Measurements from ENCODE around the gene CALCOCO1.

The CALCOCO1 gene

GRCh38 chr12:53748072-53748840 is 21.0 kb upstream of the CALCOCO1 start:
- DNase-seq (ENCODE audit: low spot score in 2 of 2) (no peak), ATAC-seq (replicated peaks; ENCODE audit: extremely low read depth, poor library complexity, severe bottlenecking) (no peak)
- no peaks in the 10 kb centered on the region for H3K9me3 Mint-ChIP-seq
- peaks cover 8% of the 10 kb centered on the region for H3K36me3 Mint-ChIP-seq (ENCODE audit: insufficient read depth)
- no peak overlapping the region for H3K27ac Mint-ChIP-seq (ENCODE audit: low read depth)
- peaks cover 30% of the 10 kb centered on the region for H3K27me3 Mint-ChIP-seq
- H3K4me3 Mint-ChIP-seq, result no peak overlapping the region
- H3K4me1 Mint-ChIP-seq, result peaks cover 12% of the 10 kb centered on the region

GRCh38 chr12:53747095-53747494 is 19.8 kb upstream of the CALCOCO1 start:
- Mint-ChIP-seq H3K4me1 (peaks cover 13% of the 10 kb centered on the region), H3K27ac (ENCODE audit: low read depth) (no peak overlapping the region), H3K4me3 (no peak overlapping the region), H3K27me3 (peaks cover 41% of the 10 kb centered on the region), H3K36me3 (ENCODE audit: insufficient read depth) (peaks cover 8% of the 10 kb centered on the region), H3K9me3 (no peaks in the 10 kb centered on the region)
- no peak for DNase-seq (ENCODE audit: low spot score in 2 of 2)
- ATAC-seq (replicated peaks; ENCODE audit: extremely low read depth, poor library complexity, severe bottlenecking), result no peak

- Mint-ChIP-seq H3K4me3 (no peak overlapping the region), H3K4me1 (peaks cover 13% of the 10 kb centered on the region), H3K9me3 (no peaks in the 10 kb centered on the region), H3K27me3 (peaks cover 42% of the 10 kb centered on the region), H3K36me3 (ENCODE audit: insufficient read depth) (peaks cover 8% of the 10 kb centered on the region), H3K27ac (ENCODE audit: low read depth) (no peak overlapping the region)
- ATAC-seq (replicated peaks; ENCODE audit: extremely low read depth, poor library complexity, severe bottlenecking) (peak; percentile 72), DNase-seq (ENCODE audit: low spot score in 2 of 2) (peak; percentile 75 to 81)
Observed at GRCh38 chr12:53746592-53747092, 19.4 kb upstream of the CALCOCO1 start.

- DNase-seq (ENCODE audit: low spot score in 2 of 2) (no peak), ATAC-seq (replicated peaks; ENCODE audit: extremely low read depth, poor library complexity, severe bottlenecking) (no peak)
- no peaks in the 10 kb centered on the region for H3K9me3 Mint-ChIP-seq
- peaks cover 42% of the 10 kb centered on the region for H3K27me3 Mint-ChIP-seq
- H3K4me1 Mint-ChIP-seq, result peaks cover 9% of the 10 kb centered on the region
- no peak overlapping the region for H3K27ac Mint-ChIP-seq (ENCODE audit: low read depth)
- H3K4me3 Mint-ChIP-seq, result no peak overlapping the region
- peaks cover 8% of the 10 kb centered on the region for H3K36me3 Mint-ChIP-seq (ENCODE audit: insufficient read depth)
Observed at GRCh38 chr12:53744751-53745150, 17.5 kb upstream of the CALCOCO1 start.

- H3K9me3 Mint-ChIP-seq, result no peaks in the 10 kb centered on the region
- H3K27me3 Mint-ChIP-seq, result peaks cover 48% of the 10 kb centered on the region
- H3K36me3 Mint-ChIP-seq (ENCODE audit: insufficient read depth), result peaks cover 8% of the 10 kb centered on the region
- no peak overlapping the region for H3K4me3 Mint-ChIP-seq
- DNase-seq (ENCODE audit: low spot score in 2 of 2) (no peak), ATAC-seq (replicated peaks; ENCODE audit: extremely low read depth, poor library complexity, severe bottlenecking) (no peak)
- peaks cover 14% of the 10 kb centered on the region for H3K4me1 Mint-ChIP-seq
- no peak overlapping the region for H3K27ac Mint-ChIP-seq (ENCODE audit: low read depth)
Observed at GRCh38 chr12:53744130-53744441, 16.8 kb upstream of the CALCOCO1 start.

GRCh38 chr12:53743266-53744129 is 16.2 kb upstream of the CALCOCO1 start:
- Mint-ChIP-seq H3K4me1 (peaks cover 20% of the 10 kb centered on the region), H3K27me3 (peaks cover 54% of the 10 kb centered on the region), H3K36me3 (ENCODE audit: insufficient read depth) (peaks cover 8% of the 10 kb centered on the region), H3K9me3 (no peaks in the 10 kb centered on the region), H3K27ac (ENCODE audit: low read depth) (no peak overlapping the region), H3K4me3 (no peak overlapping the region)
- DNase-seq (ENCODE audit: low spot score in 2 of 2), result peak; percentile 45 to 49
- ATAC-seq (replicated peaks; ENCODE audit: extremely low read depth, poor library complexity, severe bottlenecking), result peak; percentile 53

- Mint-ChIP-seq H3K9me3 (no peaks in the 10 kb centered on the region), H3K27ac (ENCODE audit: low read depth) (no peak overlapping the region), H3K4me3 (no peak overlapping the region), H3K27me3 (peaks cover 77% of the 10 kb centered on the region), H3K4me1 (peaks cover 16% of the 10 kb centered on the region), H3K36me3 (ENCODE audit: insufficient read depth) (no peaks in the 10 kb centered on the region)
- no peak for DNase-seq (ENCODE audit: low spot score in 2 of 2)
- ATAC-seq (replicated peaks; ENCODE audit: extremely low read depth, poor library complexity, severe bottlenecking), result no peak
Observed at GRCh38 chr12:53740130-53740491, 12.9 kb upstream of the CALCOCO1 start.

GRCh38 chr12:53739214-53740129 is 12.2 kb upstream of the CALCOCO1 start:
- no peaks in the 10 kb centered on the region for H3K9me3 Mint-ChIP-seq
- H3K27ac Mint-ChIP-seq (ENCODE audit: low read depth), result peak overlapping the region; percentile 10
- peaks cover 77% of the 10 kb centered on the region for H3K27me3 Mint-ChIP-seq
- peak overlapping the region; percentile 36 for H3K4me3 Mint-ChIP-seq
- ATAC-seq (replicated peaks; ENCODE audit: extremely low read depth, poor library complexity, severe bottlenecking) (no peak), DNase-seq (ENCODE audit: low spot score in 2 of 2) (no peak)
- H3K36me3 Mint-ChIP-seq (ENCODE audit: insufficient read depth), result no peaks in the 10 kb centered on the region
- peaks cover 16% of the 10 kb centered on the region for H3K4me1 Mint-ChIP-seq

GRCh38 chr12:53738406-53739213 is 11.4 kb upstream of the CALCOCO1 start:
- Mint-ChIP-seq H3K4me3 (peak overlapping the region; percentile 38), H3K36me3 (ENCODE audit: insufficient read depth) (no peaks in the 10 kb centered on the region), H3K9me3 (no peaks in the 10 kb centered on the region), H3K27ac (ENCODE audit: low read depth) (no peak overlapping the region), H3K27me3 (peaks cover 68% of the 10 kb centered on the region), H3K4me1 (peaks cover 15% of the 10 kb centered on the region)
- DNase-seq (ENCODE audit: low spot score in 2 of 2) (no peak), ATAC-seq (replicated peaks; ENCODE audit: extremely low read depth, poor library complexity, severe bottlenecking) (peak; percentile 63)

GRCh38 chr12:53737951-53738405 is 10.7 kb upstream of the CALCOCO1 start:
- Mint-ChIP-seq H3K27me3 (peaks cover 62% of the 10 kb centered on the region), H3K4me1 (peaks cover 11% of the 10 kb centered on the region), H3K4me3 (peak overlapping the region; percentile 38), H3K36me3 (ENCODE audit: insufficient read depth) (no peaks in the 10 kb centered on the region), H3K27ac (ENCODE audit: low read depth) (no peak overlapping the region), H3K9me3 (no peaks in the 10 kb centered on the region)
- ATAC-seq (replicated peaks; ENCODE audit: extremely low read depth, poor library complexity, severe bottlenecking) (no peak), DNase-seq (ENCODE audit: low spot score in 2 of 2) (no peak)

- no peaks in the 10 kb centered on the region for H3K36me3 Mint-ChIP-seq (ENCODE audit: insufficient read depth)
- H3K27me3 Mint-ChIP-seq, result peaks cover 55% of the 10 kb centered on the region
- no peak for DNase-seq (ENCODE audit: low spot score in 2 of 2)
- H3K27ac Mint-ChIP-seq (ENCODE audit: low read depth), result no peak overlapping the region
- H3K9me3 Mint-ChIP-seq, result no peaks in the 10 kb centered on the region
- H3K4me1 Mint-ChIP-seq, result peaks cover 11% of the 10 kb centered on the region
- ATAC-seq (replicated peaks; ENCODE audit: extremely low read depth, poor library complexity, severe bottlenecking), result no peak
- no peak overlapping the region for H3K4me3 Mint-ChIP-seq
Observed at GRCh38 chr12:53737093-53737808, 10.0 kb upstream of the CALCOCO1 start.

Measured in central memory CD8-positive, alpha-beta T cell (primary cell).